ENCODE data around the gene MBOAT1.
"Not testable (repeated sequence)": the region's sequence is repeated elsewhere in the genome, so short reads cannot be mapped to it uniquely, and the experiment has no call there.

MBOAT1 gene

DNA sequence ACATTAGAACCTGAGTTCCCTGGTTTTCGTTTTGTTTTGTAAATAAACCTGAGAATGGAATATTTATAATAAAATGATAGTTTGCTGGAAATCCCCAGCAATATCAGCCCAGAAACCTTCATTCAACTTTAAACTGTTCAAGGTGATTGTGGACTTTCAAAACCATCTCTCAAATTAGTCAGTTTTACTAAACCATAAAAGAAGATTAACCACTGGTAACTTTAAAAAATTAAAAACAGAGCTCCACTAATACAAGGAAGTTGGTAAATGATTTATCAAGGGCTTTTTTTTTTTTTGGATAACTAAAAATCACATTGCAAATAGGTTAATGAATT is 10.0 kb downstream of the MBOAT1 start:
- no peak for DNase-seq

- no peak for DNase-seq
Measured at GRCh38 chr6:20200761-20201630, 11.3 kb downstream of the MBOAT1 start.

GRCh38 chr6:20198775-20199174 is 13.5 kb downstream of the MBOAT1 start:
- no peak for DNase-seq

GRCh38 chr6:20198156-20198774 is 14.0 kb downstream of the MBOAT1 start:
- no peak for DNase-seq

DNA sequence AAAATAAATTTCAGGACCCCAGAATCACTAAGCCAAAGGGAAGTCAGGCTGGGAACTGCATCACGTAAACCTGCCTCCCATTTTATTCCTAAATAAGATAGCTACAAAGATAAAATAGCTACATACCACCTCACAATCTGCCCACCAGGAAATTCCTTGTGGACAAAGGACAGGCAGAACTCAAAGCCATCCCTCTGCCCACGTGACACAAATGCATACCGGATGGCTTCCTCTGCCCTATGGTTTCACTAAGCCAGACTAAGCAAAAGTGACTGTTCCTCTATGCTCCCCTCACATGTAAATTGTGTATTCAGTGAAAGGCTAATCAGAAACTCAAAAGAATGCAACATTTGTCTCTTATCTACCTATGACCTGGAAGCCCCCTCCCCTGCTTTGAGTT is 15.0 kb downstream of the MBOAT1 start:
- DNase-seq = no peak

DNA sequence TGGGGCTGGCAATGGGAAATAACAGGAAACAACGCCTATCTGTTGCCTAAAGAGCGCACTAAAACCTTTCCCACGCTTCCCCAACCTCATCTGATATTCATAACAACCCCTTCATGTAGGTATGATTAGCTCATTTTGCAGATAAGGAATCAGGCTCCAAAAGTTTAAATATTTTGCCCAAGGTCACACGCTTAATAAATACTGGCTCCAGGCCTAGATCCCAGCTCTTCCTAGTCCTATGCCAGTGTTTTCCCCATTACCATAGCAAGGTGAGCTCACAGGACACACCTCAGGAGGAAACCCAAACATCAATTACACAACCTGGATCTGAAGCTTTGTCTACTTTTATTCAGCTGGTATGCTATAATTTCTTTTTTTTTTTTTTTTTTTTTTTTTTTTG is 19.6 kb downstream of the MBOAT1 start:
- no peak for DNase-seq

- DNase-seq = no peak
Measured at GRCh38 chr6:20191992-20192391, 20.3 kb downstream of the MBOAT1 start.

GRCh38 chr6:20188630-20189075 is 23.6 kb downstream of the MBOAT1 start:
- DNase-seq = no peak

DNA sequence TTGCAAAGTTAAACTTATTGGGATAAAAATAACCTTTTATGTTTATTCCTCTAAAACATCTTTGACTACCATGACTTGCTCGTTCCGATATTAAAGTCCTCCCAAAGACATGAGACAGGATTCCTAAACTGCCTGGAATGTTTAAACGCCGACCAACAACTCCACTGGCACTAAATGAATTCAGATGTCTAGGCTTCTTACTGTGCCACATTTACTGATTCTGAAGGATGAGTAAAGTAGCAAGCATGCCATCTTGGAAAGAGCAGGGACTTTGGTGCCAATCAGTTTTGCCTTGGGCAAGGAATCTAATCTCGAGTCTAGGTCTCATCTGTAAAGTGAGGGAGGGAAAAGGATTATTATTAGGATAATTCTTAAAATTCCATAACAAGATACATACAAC is 25.3 kb downstream of the MBOAT1 start:
- DNase-seq = no peak

DNA sequence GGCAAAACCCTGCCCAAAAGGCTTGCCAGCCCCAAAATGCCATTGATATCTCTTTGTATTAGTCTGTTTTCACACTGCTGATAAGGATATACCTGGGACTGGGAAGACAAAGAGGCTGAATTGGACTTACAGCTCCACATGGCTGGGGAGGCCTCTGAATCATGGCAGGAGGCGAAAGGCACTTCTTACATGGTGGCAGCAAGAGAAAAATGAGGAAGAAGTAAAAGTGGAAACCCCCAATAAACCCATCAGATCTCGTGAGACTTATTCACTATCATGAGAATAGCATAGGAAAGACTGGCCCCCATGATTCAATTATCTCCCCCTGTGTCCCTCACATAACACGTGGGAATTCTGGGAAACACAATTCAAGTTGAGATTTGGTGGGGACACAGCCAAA is 28.6 kb downstream of the MBOAT1 start:
- DNase-seq = no peak

GRCh38 chr6:20182926-20183521 is 29.2 kb downstream of the MBOAT1 start:
- DNase-seq = no peak

- no peak for DNase-seq
Measured at GRCh38 chr6:20182069-20182468, 30.2 kb downstream of the MBOAT1 start.

- DNase-seq = no peak
Measured at GRCh38 chr6:20180935-20181334, 31.3 kb downstream of the MBOAT1 start.

- not testable (repeated sequence) for DNase-seq
Measured at GRCh38 chr6:20179287-20180045, 32.8 kb downstream of the MBOAT1 start.

GRCh38 chr6:20178327-20178726 is 33.9 kb downstream of the MBOAT1 start:
- no peak for DNase-seq

- no peak for DNase-seq
Measured at GRCh38 chr6:20175810-20176410, 36.4 kb downstream of the MBOAT1 start.

GRCh38 chr6:20173833-20174792 is 38.2 kb downstream of the MBOAT1 start:
- no peak for DNase-seq

- DNase-seq = no peak
Measured at GRCh38 chr6:20172842-20173456, 39.3 kb downstream of the MBOAT1 start.

- DNase-seq = no peak
Measured at GRCh38 chr6:20170455-20171148, 41.7 kb downstream of the MBOAT1 start.

GRCh38 chr6:20169786-20170185 is 42.5 kb downstream of the MBOAT1 start:
- DNase-seq = no peak

DNA sequence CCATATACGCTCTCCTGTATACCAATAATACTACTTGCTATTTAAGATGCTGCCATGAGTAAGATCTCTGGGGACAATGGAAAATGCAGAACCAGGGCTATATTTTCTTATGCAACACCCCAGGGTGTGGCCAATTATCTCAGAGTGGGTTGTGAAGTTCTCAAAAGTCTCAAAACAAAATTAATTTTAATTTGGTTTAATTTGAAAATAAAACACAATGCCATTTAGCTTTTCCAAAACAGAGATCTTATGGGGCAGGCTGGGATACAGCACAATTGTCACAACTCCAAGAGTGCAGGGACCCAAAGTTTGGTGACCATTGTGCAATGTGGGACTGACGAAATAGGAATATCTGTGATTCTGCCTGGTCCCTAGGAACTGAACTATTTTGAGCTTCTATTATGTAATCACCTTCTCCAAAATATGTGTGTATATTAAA is 43.1 kb downstream of the MBOAT1 start:
- DNase-seq = no peak

All from activated T-cell treated with anti-CD3 and anti-CD28 coated beads for 4 hours (primary cell).